Transverse colon (tissue), 4 donors: ENCODE measurements around the gene BRSK2. TPM values are rescaled to one million over a fixed set of nuclear protein-coding genes. Genes with fewer than 3 reads are reported as not detected.

Source experiments
- DNase-seq: peaks from one replicate; pipeline ENCODE4 v3.0.0-alpha.2; 2019
- H3K27ac ChIP-seq, 4 donors: fragments of 200-600 bp; sonication (generic); 2 replicates each; pipeline ENCODE4 v1.5.1; 2016 to 2018; ENCODE audit warnings: inconsistent platforms in 4 of 4
- H3K27me3 ChIP-seq: fragments of 200-600 bp; sonication (generic); 2 replicates; pipeline ENCODE4 v1.5.1; 2017; ENCODE audit warnings: inconsistent platforms
- H3K36me3 ChIP-seq, 4 donors: fragments of 200-600 bp; sonication (generic); 2 replicates each; pipeline ENCODE4 v1.5.1; 2017 to 2019; ENCODE audit warnings: inconsistent platforms in 4 of 4
- H3K4me1 ChIP-seq, 4 donors: fragments of 200-600 bp; sonication (generic); 2 replicates each; pipeline ENCODE4 v1.5.1; 2017 to 2020; ENCODE audit warnings: inconsistent platforms in 4 of 4
- H3K4me3 ChIP-seq, 4 donors: fragments of 200-600 bp; sonication (generic); 1 replicate in 1 of 4; 2 replicates in 3 of 4; pipeline versions ENCODE4 v1.5.1 to v1.6.1; 2017 to 2019; ENCODE audit warnings: inconsistent platforms in 4 of 4
- H3K9me3 ChIP-seq, 2 donors: fragments of 200-600 bp; sonication (generic); 2 replicates each; pipeline ENCODE4 v1.5.1; 2017 to 2019; ENCODE audit warnings: inconsistent platforms in 2 of 2
- CTCF ChIP-seq, 5 experiments: fragments of 200-600 bp in 3 of 5; fragments of 450-650 bp in 2 of 5; sonication (generic) in 3 of 5; IDR thresholded peaks; 1 replicate in 2 of 5; 2 replicates in 3 of 5; pipeline ENCODE4 v1.5.1; 2016 to 2017; ENCODE audit warnings: antibody characterized with exemption in 5 of 5, inconsistent platforms in 3 of 5, mild to moderate bottlenecking in 2 of 5, moderate library complexity in 1 of 5
- EP300 ChIP-seq: sonication (generic); formaldehyde crosslinking; IDR thresholded peaks from one replicate; pipeline ENCODE4 v1.6.1; 2017; ENCODE audit warnings: antibody characterized with exemption, low read depth
- POLR2A ChIP-seq: fragments of 450-650 bp; IDR thresholded peaks from one replicate; pipeline ENCODE4 v1.6.1; 2016; ENCODE audit warnings: antibody characterized with exemption, mild to moderate bottlenecking, moderate library complexity
- POLR2AphosphoS5 ChIP-seq, 3 donors: sonication (generic); formaldehyde crosslinking; IDR thresholded peaks; one replicate each; pipeline ENCODE4 v1.6.1; 2016; ENCODE audit warnings: antibody characterized with exemption in 3 of 3
- WGBS, 2 donors: methylation state at CpG; one replicate each; pipeline ENCODE4 v1.1.5; 2018; ENCODE audit warnings: low coverage in 1 of 2; 5-methylcytosine and 5-hydroxymethylcytosine counted together
- in situ Hi-C, 4 donors: fragments of 200-750 bp; cut with MboI; loops; one replicate each; pipeline versions ENCODE4 v1.15.0 to v1.15.1; 2017; ENCODE audit warnings: low sequenced_read_pairs in 3 of 4, low pct_ligation_motif_present in 1 of 4, low pct_unique_long_range_greater_than_20kb in 1 of 4
- intact Hi-C: fragments of 100-400 bp; cut with DNase I; formaldehyde crosslinking; loops from one replicate; pipeline ENCODE4 v1.15.1; 2023; ENCODE audit warnings: low total_unique reads
- total RNA-seq, 4 donors: library from RNA; depleted of rRNA; stranded (reverse); fragments of >200 nt; gene quantifications; one replicate each; pipeline ENCODE4 v1.1.0, GENCODE V29; 2016

The BRSK2 gene
- total RNA-seq, 4 donors from 2014 or later = 0.14 to 1.8 (median 0.95) TPM; not detected in 1

- TF ChIP-seq POLR2A (no peak), EP300 (no peak), POLR2AphosphoS5 (IDR thresholded peaks at IDR 0.05) (no peak), CTCF (IDR thresholded peaks at IDR 0.05) (no peak)
- in situ Hi-C loops = no loop called here
- peaks cover 55% of the 10 kb centered on the region for H3K27me3 ChIP-seq
Measured at GRCh38 chr11:1439341-1439740, 49.6 kb downstream of the BRSK2 start.

GRCh38 chr11:1440066-1440465, 50.3 kb downstream of the BRSK2 start:
- Histone ChIP-seq H3K36me3 (no peaks in the 10 kb centered on the region), H3K9me3 (no peaks in the 10 kb centered on the region), H3K27ac (no peak overlapping the region), H3K4me3 (no peak overlapping the region), H3K27me3 (peaks cover 57% of the 10 kb centered on the region), H3K4me1 (peaks cover 0 to 8% (median 0%) of the 10 kb centered on the region in 4 donors)
- TF ChIP-seq POLR2AphosphoS5 (IDR thresholded peaks at IDR 0.05) (no peak), EP300 (no peak), CTCF (IDR thresholded peaks at IDR 0.05) (no peak)
- in situ Hi-C loops (no loop called here), intact Hi-C loops (no loop called here)
- WGBS, 2 donors = 93% methylated on average over 3 of the region's 11 CpGs; no CpG with 5 or more reads in 1 of the 2 donors
- DNase-seq = no peak

More at GRCh38 chr11:1439341-1439740, 49.6 kb downstream of the BRSK2 start:
- Histone ChIP-seq H3K4me3 (no peak overlapping the region), H3K4me1 (peaks cover 0 to 8% (median 0%) of the 10 kb centered on the region in 4 donors), H3K27ac (no peak overlapping the region), H3K9me3 (no peaks in the 10 kb centered on the region), H3K36me3 (no peaks in the 10 kb centered on the region)
- intact Hi-C loops = no loop called here
- WGBS, 2 donors = 67% methylated on average over 10 of the region's 11 CpGs; no CpG with 5 or more reads in 1 of the 2 donors
- DNase-seq = no peak

- H3K4me3 ChIP-seq = no peak overlapping the region
- intact Hi-C loops = no loop called here
- no peaks in the 10 kb centered on the region for H3K36me3 ChIP-seq
- H3K9me3 ChIP-seq = no peaks in the 10 kb centered on the region
- H3K27me3 ChIP-seq = peaks cover 56% of the 10 kb centered on the region
- TF ChIP-seq EP300 = no peak
- TF ChIP-seq POLR2AphosphoS5 (IDR thresholded peaks at IDR 0.05) = no peak
- no peak for TF ChIP-seq CTCF (IDR thresholded peaks at IDR 0.05)
- no peak for TF ChIP-seq POLR2A
- DNase-seq = no peak
- H3K27ac ChIP-seq = no peak overlapping the region
- peaks cover 0 to 8% (median 0%) of the 10 kb centered on the region in 4 donors for H3K4me1 ChIP-seq
- in situ Hi-C loops = no loop called here
- WGBS, 2 donors = 77% methylated on average over 12 of the region's 12 CpGs; no CpG with 5 or more reads in 1 of the 2 donors
Measured at GRCh38 chr11:1440496-1440895, 50.8 kb downstream of the BRSK2 start.

GRCh38 chr11:1442163-1442562, 52.4 kb downstream of the BRSK2 start:
- 0 to 34% methylated on average over 1 to 9 of the region's 9 CpGs for WGBS, 2 donors
- DNase-seq = no peak
- TF ChIP-seq POLR2A (no peak), POLR2AphosphoS5 (IDR thresholded peaks at IDR 0.05) (no peak), CTCF (IDR thresholded peaks at IDR 0.05) (no peak), EP300 (no peak)
- in situ Hi-C loops (no loop called here), intact Hi-C loops (no loop called here)
- H3K27ac ChIP-seq = no peak overlapping the region
- no peaks in the 10 kb centered on the region for H3K36me3 ChIP-seq
- H3K4me1 ChIP-seq = no peaks in the 10 kb centered on the region
- no peak overlapping the region for H3K4me3 ChIP-seq
- peaks cover 41% of the 10 kb centered on the region for H3K27me3 ChIP-seq
- H3K9me3 ChIP-seq = no peaks in the 10 kb centered on the region
